Lower lobe of right lung (tissue), 2 donors: ENCODE measurements around the gene KBTBD4. TPM values are rescaled to one million over a fixed set of nuclear protein-coding genes. Genes with fewer than 3 reads are reported as not detected.
A peak's percentile ranks its signal among the peaks of the same experiment; 100 is the strongest.
"Not testable (repeated sequence)": the region's sequence is repeated elsewhere in the genome, so short reads cannot be mapped to it uniquely, and the experiment has no call there.

ENCODE experiments used
- ATAC-seq, 2 donors: fragments of 200-7000 bp; cut with Tn5 transposase; one replicate each; pipeline ENCODE4 v1.9.1; 2020 to 2022; ENCODE audit warnings: mild to moderate bottlenecking in 2 of 2, moderate library complexity in 2 of 2
- DNase-seq: peaks from one replicate; pipeline ENCODE4 v3.0.0-alpha.2; 2020
- H3K27ac ChIP-seq: fragments of 200-600 bp; one replicate; pipeline ENCODE4 v1.8.0; 2022
- H3K27me3 ChIP-seq: fragments of 200-600 bp; one replicate; pipeline ENCODE4 v1.8.0; 2022; ENCODE audit warnings: low read depth
- H3K36me3 ChIP-seq: fragments of 200-600 bp; one replicate; pipeline ENCODE4 v1.8.0; 2022; ENCODE audit warnings: mild to moderate bottlenecking
- H3K4me1 ChIP-seq: fragments of 200-600 bp; one replicate; pipeline ENCODE4 v1.8.0; 2022
- H3K4me3 ChIP-seq: fragments of 200-600 bp; one replicate; pipeline ENCODE4 v1.8.0; 2022; ENCODE audit warnings: mild to moderate bottlenecking
- H3K9me3 ChIP-seq: fragments of 200-600 bp; one replicate; pipeline ENCODE4 v1.8.0; 2022
- CTCF ChIP-seq: fragments of 200-600 bp; IDR thresholded peaks from one replicate; pipeline ENCODE4 v1.8.0; 2022; ENCODE audit warnings: antibody characterized with exemption, mild to moderate bottlenecking
- intact Hi-C: fragments of 100-400 bp; cut with DNase I; formaldehyde crosslinking; loops from one replicate; pipeline ENCODE4 v1.11.0; 2022
- total RNA-seq: library from RNA; stranded (reverse); fragmentation: NEBNext Ultra II Directional; extraction: Animal tissue kit (Norgen Biotek cat#: 25700); gene quantifications from one replicate; pipeline ENCODE4 v1.2.1, GENCODE V29; 2021
- donor health status: DM: no; HTN: yes; CAD: no; lungs with severe emphysema.

The KBTBD4 gene
- total RNA-seq, 1 donor from 2014 or later = 13.4 TPM

- no peaks in the 10 kb centered on the region for H3K27me3 ChIP-seq
Measured at GRCh38 chr11:47534704-47535251, 44.0 kb downstream of the KBTBD4 start.

GRCh38 chr11:47533690-47534151 is 45.0 kb downstream of the KBTBD4 start:
- no peaks in the 10 kb centered on the region for H3K9me3 ChIP-seq
- no peaks in the 10 kb centered on the region for H3K27me3 ChIP-seq
- ATAC-seq (peak; percentile 8 to 50), DNase-seq (no peak)
- H3K4me3 ChIP-seq = no peak overlapping the region
- H3K36me3 ChIP-seq = peaks cover 12% of the 10 kb centered on the region
- intact Hi-C loops = loop anchor here (10.0 kb wide), 1 partner anchor 59 kb away; no protein-coding TSS in a partner anchor
- TF ChIP-seq CTCF = no peak
- no peak overlapping the region for H3K27ac ChIP-seq
- H3K4me1 ChIP-seq = peaks cover 64% of the 10 kb centered on the region

More at GRCh38 chr11:47534704-47535251, 44.0 kb downstream of the KBTBD4 start:
- Histone ChIP-seq H3K4me3 (no peak overlapping the region), H3K36me3 (peaks cover 12% of the 10 kb centered on the region), H3K9me3 (no peaks in the 10 kb centered on the region), H3K4me1 (peaks cover 75% of the 10 kb centered on the region), H3K27ac (no peak overlapping the region)
- intact Hi-C loops = loop anchor here (10.0 kb wide), 1 partner anchor 60 kb away; no protein-coding TSS in a partner anchor
- no peak for TF ChIP-seq CTCF
- DNase-seq (no peak), ATAC-seq (no peak)

GRCh38 chr11:47532597-47533213 is 46.1 kb downstream of the KBTBD4 start:
- no peaks in the 10 kb centered on the region for H3K9me3 ChIP-seq
- no peak overlapping the region for H3K4me3 ChIP-seq
- ATAC-seq (peak; percentile 49 to 56), DNase-seq (no peak)
- intact Hi-C loops = loop anchor here (10.0 kb wide), 1 partner anchor 58 kb away; no protein-coding TSS in a partner anchor
- H3K27me3 ChIP-seq = no peaks in the 10 kb centered on the region
- TF ChIP-seq CTCF = no peak
- peaks cover 12% of the 10 kb centered on the region for H3K36me3 ChIP-seq
- no peak overlapping the region for H3K27ac ChIP-seq
- peaks cover 55% of the 10 kb centered on the region for H3K4me1 ChIP-seq

GRCh38 chr11:47531666-47532065 is 47.1 kb downstream of the KBTBD4 start:
- intact Hi-C loops = loop anchor here (10.0 kb wide), 1 partner anchor 57 kb away; no protein-coding TSS in a partner anchor

GRCh38 chr11:47530721-47531120 is 48.0 kb downstream of the KBTBD4 start:
- not testable (repeated sequence) for H3K9me3 ChIP-seq, H3K27ac ChIP-seq, ATAC-seq, H3K4me3 ChIP-seq, H3K27me3 ChIP-seq, DNase-seq
- H3K4me1 ChIP-seq = peaks cover 55% of the 10 kb centered on the region
- peaks cover 17% of the 10 kb centered on the region for H3K36me3 ChIP-seq
- intact Hi-C loops = loop anchor here (10.0 kb wide), 1 partner anchor 56 kb away; no protein-coding TSS in a partner anchor

More at GRCh38 chr11:47531666-47532065, 47.1 kb downstream of the KBTBD4 start:
- Histone ChIP-seq H3K4me3 (no peak overlapping the region), H3K4me1 (peaks cover 53% of the 10 kb centered on the region), H3K27ac (no peak overlapping the region), H3K36me3 (peaks cover 12% of the 10 kb centered on the region), H3K9me3 (no peaks in the 10 kb centered on the region), H3K27me3 (no peaks in the 10 kb centered on the region)
- DNase-seq (no peak), ATAC-seq (no peak)
- TF ChIP-seq CTCF = no peak

- intact Hi-C loops = loop anchor here (10.0 kb wide), 1 partner anchor 55 kb away; no protein-coding TSS in a partner anchor
- H3K4me1 ChIP-seq = peaks cover 59% of the 10 kb centered on the region
- ATAC-seq (no peak), DNase-seq (no peak)
- H3K4me3 ChIP-seq = no peak overlapping the region
- no peak overlapping the region for H3K27ac ChIP-seq
- H3K9me3 ChIP-seq = no peaks in the 10 kb centered on the region
- no peaks in the 10 kb centered on the region for H3K27me3 ChIP-seq
- H3K36me3 ChIP-seq = peaks cover 12% of the 10 kb centered on the region
- no peak for TF ChIP-seq CTCF
Measured at GRCh38 chr11:47529951-47530350, 48.8 kb downstream of the KBTBD4 start.
